CD8-positive, alpha-beta memory T cell (primary cell): ENCODE data around the gene PNKD. TPM values are rescaled to one million over a fixed set of nuclear protein-coding genes. Genes with fewer than 3 reads are reported as not detected.
A peak's percentile ranks its signal among the peaks of the same experiment; 100 is the strongest.

Source experiments
- CTCF ChIA-PET: fragments of 350-600 bp; sonication (Branson Sonifier 250); formaldehyde crosslinking; loops from one replicate; lab custom pipeline; 2021; ENCODE audit warnings: antibody characterized with exemption; lab: Charles Lee
- POLR2A ChIA-PET: fragments of 350-600 bp; sonication (Branson Sonifier 250); formaldehyde crosslinking; loops from one replicate; lab custom pipeline; 2021; ENCODE audit warnings: antibody characterized with exemption; lab: Charles Lee
- DNase-seq, 5 donors: peaks; one replicate each; pipeline versions ENCODE4 v3.0.0 to v3.0.0-alpha.2; 2020 to 2022; ENCODE audit warnings: mixed read lengths in 1 of 5
- H3K27ac ChIP-seq: one replicate; pipeline ENCODE4 v1.7.0; 2013; ENCODE audit warnings: low read depth, mild to moderate bottlenecking, low read length, moderate library complexity
- H3K27me3 ChIP-seq: 2 replicates; pipeline ENCODE4 v1.7.0; 2013; ENCODE audit warnings: low read length, mild to moderate bottlenecking; ENCODE audit not compliant: insufficient read depth, poor library complexity, severe bottlenecking
- H3K36me3 ChIP-seq: 2 replicates; pipeline ENCODE4 v1.7.0; 2013; ENCODE audit warnings: mild to moderate bottlenecking, low read length, moderate library complexity; ENCODE audit not compliant: insufficient read depth
- H3K4me1 ChIP-seq: 2 replicates; pipeline ENCODE4 v1.7.0; 2013; ENCODE audit warnings: mild to moderate bottlenecking, low read length, moderate library complexity; ENCODE audit not compliant: insufficient read depth
- H3K4me3 ChIP-seq: 2 replicates; pipeline ENCODE4 v1.7.0; 2013; ENCODE audit warnings: mild to moderate bottlenecking, low read length
- H3K9me3 ChIP-seq: 2 replicates; pipeline ENCODE4 v1.7.0; 2013; ENCODE audit warnings: mild to moderate bottlenecking, low read length
- H3K27ac Mint-ChIP-seq, 8 donors: one replicate each; pipeline ENCODE4 v1.8.0; 2020 to 2021; ENCODE audit warnings: mixed read lengths in 8 of 8, mild to moderate bottlenecking in 6 of 8, inconsistent platforms in 3 of 8, moderate library complexity in 3 of 8
- H3K27me3 Mint-ChIP-seq, 2 donors: one replicate each; pipeline ENCODE4 v1.8.0; 2020 to 2021; ENCODE audit warnings: mixed read lengths in 2 of 2, mild to moderate bottlenecking in 1 of 2, moderate library complexity in 1 of 2
- H3K36me3 Mint-ChIP-seq, 3 donors: one replicate each; pipeline ENCODE4 v1.8.0; 2020 to 2021; ENCODE audit warnings: mixed read lengths in 3 of 3, inconsistent platforms in 1 of 3, mild to moderate bottlenecking in 1 of 3
- H3K4me1 Mint-ChIP-seq, 3 donors: one replicate each; pipeline ENCODE4 v1.8.0; 2020 to 2021; ENCODE audit warnings: mixed read lengths in 3 of 3, inconsistent platforms in 1 of 3, mild to moderate bottlenecking in 1 of 3
- H3K4me3 Mint-ChIP-seq, 7 donors: one replicate each; pipeline ENCODE4 v1.8.0; 2020 to 2021; ENCODE audit warnings: mixed read lengths in 7 of 7, mild to moderate bottlenecking in 6 of 7, moderate library complexity in 4 of 7, inconsistent platforms in 2 of 7
- H3K9me3 Mint-ChIP-seq, 5 donors: one replicate each; pipeline ENCODE4 v1.8.0; 2020 to 2022; ENCODE audit warnings: mixed read lengths in 5 of 5, mild to moderate bottlenecking in 3 of 5, moderate library complexity in 2 of 5, inconsistent platforms in 1 of 5
- polyA plus RNA-seq: library from polyadenylated mRNA; unstranded; fragments of 300-500 nt; fragmentation: Illumina TruSeq; gene quantifications from one replicate; pipeline ENCODE4 v1.2.3, GENCODE V29; 2021
- total RNA-seq, 2 experiments: library from RNA; stranded (reverse); gene quantifications; one replicate each; pipeline ENCODE4 v1.2.3, GENCODE V29; 2021

PNKD gene
- total and polyA plus RNA-seq, 3 experiments from 2014 or later: 26.8 to 111 (median 31.6) TPM

DNA sequence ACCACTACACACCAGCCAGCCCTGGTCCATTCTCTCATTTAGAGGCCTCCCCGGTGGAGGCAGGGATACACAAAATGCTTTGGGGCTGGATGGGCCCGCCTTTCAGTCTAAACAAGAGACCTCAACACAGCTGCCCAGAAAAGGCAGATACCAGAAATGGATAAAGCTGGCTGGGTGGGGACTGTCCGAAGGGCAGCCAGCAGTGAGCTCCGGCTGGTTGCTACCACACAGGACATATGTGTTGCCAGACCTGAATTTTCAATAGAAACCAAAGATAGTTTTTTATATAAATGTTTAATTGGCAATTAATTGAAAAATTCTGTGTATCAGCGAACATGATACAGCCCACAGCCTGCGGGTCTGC is 8.1 kb upstream of the PNKD start:
- CTCF ChIA-PET: interaction anchor here (1.3 kb wide), 1 partner anchor 8 kb away, joined by 4 read pairs; the partner anchor contains the start of genes AAMP and PNKD
- POLR2A ChIA-PET: interaction anchor here (0.9 to 1.0 kb wide), 2 partner anchors 8 to 44 kb away, joined by 3 read pairs; no protein-coding TSS in a partner anchor
- no peak overlapping the region for H3K4me3 ChIP-seq

DNA sequence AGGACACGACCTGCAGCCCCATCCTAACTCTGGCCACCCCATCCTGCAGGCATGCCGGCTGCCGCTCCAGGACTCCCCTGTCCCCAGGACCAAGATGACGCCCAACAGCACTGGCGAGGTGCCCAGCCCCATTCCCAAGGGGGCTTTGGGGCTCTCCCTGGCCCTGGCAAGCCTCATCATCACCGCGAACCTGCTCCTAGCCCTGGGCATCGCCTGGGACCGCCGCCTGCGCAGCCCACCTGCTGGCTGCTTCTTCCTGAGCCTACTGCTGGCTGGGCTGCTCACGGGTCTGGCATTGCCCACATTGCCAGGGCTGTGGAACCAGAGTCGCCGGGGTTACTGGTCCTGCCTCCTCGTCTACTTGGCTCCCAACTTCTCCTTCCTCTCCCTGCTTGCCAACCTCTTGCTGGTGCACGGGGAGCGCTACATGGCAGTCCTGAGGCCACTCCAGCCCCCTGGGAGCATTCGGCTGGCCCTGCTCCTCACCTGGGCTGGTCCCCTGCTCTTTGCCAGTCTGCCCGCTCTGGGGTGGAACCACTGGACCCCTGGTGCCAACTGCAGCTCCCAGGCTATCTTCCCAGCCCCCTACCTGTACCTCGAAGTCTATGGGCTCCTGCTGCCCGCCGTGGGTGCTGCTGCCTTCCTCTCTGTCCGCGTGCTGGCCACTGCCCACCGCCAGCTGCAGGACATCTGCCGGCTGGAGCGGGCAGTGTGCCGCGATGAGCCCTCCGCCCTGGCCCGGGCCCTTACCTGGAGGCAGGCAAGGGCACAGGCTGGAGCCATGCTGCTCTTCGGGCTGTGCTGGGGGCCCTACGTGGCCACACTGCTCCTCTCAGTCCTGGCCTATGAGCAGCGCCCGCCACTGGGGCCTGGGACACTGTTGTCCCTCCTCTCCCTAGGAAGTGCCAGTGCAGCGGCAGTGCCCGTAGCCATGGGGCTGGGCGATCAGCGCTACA is 7.4 kb upstream of the PNKD start:
- H3K27ac ChIP-seq: no peak overlapping the region
- Mint-ChIP-seq H3K27ac (peak overlapping the region in 1 of 8 donors; percentile 74), H3K27me3 (no peaks in the 10 kb centered on the region), H3K4me1 (peaks cover 17 to 38% (median 20%) of the 10 kb centered on the region in 3 donors), H3K36me3 (peaks cover 0 to 50% (median 4%) of the 10 kb centered on the region in 3 donors), H3K9me3 (no peaks in the 10 kb centered on the region), H3K4me3 (no peak overlapping the region)
- H3K4me1 ChIP-seq: peaks cover under 1% of the 10 kb centered on the region
- no peaks in the 10 kb centered on the region for H3K9me3 ChIP-seq
- no peak for DNase-seq
- H3K4me3 ChIP-seq: no peak overlapping the region
- peaks cover 25% of the 10 kb centered on the region for H3K36me3 ChIP-seq
- H3K27me3 ChIP-seq: no peaks in the 10 kb centered on the region
- ChIA-PET CTCF (no interaction called here), POLR2A (no interaction called here)

More for the DNA sequence above, 8.1 kb upstream of the PNKD start:
- peaks cover 19 to 38% (median 22%) of the 10 kb centered on the region in 3 donors for H3K4me1 Mint-ChIP-seq
- DNase-seq: no peak
- H3K9me3 ChIP-seq: no peaks in the 10 kb centered on the region
- H3K4me3 Mint-ChIP-seq: no peak overlapping the region
- H3K27ac ChIP-seq: no peak overlapping the region
- H3K36me3 ChIP-seq: peaks cover 25% of the 10 kb centered on the region
- H3K4me1 ChIP-seq: peaks cover 8% of the 10 kb centered on the region
- H3K9me3 Mint-ChIP-seq: no peaks in the 10 kb centered on the region
- H3K36me3 Mint-ChIP-seq: peaks cover 0 to 44% (median 4%) of the 10 kb centered on the region in 3 donors
- H3K27me3 Mint-ChIP-seq: no peaks in the 10 kb centered on the region
- H3K27me3 ChIP-seq: no peaks in the 10 kb centered on the region
- peak overlapping the region in 1 of 8 donors; percentile 26 for H3K27ac Mint-ChIP-seq

DNA sequence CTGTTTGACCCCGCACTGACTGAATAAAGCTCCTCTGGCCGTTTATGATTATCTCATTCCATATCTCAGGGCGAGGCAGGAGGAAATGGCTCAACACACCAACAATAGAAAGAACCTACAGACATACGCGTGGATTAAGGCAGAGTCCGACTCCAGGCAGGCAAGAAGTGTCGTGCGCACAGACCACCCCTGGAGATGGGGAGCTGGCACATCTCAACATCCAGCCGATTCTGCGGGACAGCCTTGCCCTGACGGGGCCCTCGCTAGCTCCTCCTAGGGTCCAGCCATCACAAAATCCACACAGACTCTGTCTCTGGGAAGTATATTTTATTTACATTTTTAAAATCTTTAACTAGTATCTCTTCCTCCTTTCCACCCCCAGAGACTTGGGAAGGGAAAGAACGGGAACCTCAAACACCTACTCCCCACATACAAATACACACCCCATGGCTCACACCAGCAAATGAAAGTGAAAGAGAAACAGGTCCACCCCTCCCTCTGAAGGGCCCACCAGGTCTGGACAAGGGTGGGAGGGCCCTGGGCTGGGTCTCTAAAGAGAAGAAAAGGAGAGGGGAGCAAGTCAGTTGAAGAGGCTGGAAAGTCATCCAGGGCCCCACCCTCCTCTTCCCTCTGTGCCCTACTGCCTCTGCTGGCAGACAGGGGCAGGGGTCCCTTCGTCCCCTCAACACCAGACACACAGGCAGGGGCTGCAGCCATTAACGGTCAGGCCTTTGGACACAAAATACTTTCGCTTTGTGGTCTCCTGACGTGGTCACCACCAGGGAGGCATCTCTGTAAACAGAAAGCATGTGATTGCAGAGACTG is 6.3 kb upstream of the PNKD start:
- Histone ChIP-seq H3K4me3 (no peak overlapping the region), H3K36me3 (peaks cover 25% of the 10 kb centered on the region), H3K4me1 (peaks cover 2% of the 10 kb centered on the region), H3K27me3 (no peaks in the 10 kb centered on the region), H3K27ac (no peak overlapping the region), H3K9me3 (no peaks in the 10 kb centered on the region)
- DNase-seq: peak in 1 of 5 donors; percentile 45
- no peaks in the 10 kb centered on the region for H3K9me3 Mint-ChIP-seq
- peak overlapping the region in 4 of 8 donors; percentile 5 to 50 (median 31) for H3K27ac Mint-ChIP-seq
- ChIA-PET CTCF (no interaction called here), POLR2A (no interaction called here)
- peaks cover 0 to 51% (median 4%) of the 10 kb centered on the region in 3 donors for H3K36me3 Mint-ChIP-seq
- H3K4me3 Mint-ChIP-seq: peak overlapping the region in 1 of 7 donors; percentile 24
- H3K4me1 Mint-ChIP-seq: peaks cover 17 to 38% (median 22%) of the 10 kb centered on the region in 3 donors
- H3K27me3 Mint-ChIP-seq: no peaks in the 10 kb centered on the region

- Mint-ChIP-seq H3K36me3 (peaks cover 0 to 60% (median 4%) of the 10 kb centered on the region in 3 donors), H3K4me1 (peaks cover 21 to 40% (median 29%) of the 10 kb centered on the region in 3 donors), H3K4me3 (peak overlapping the region in 1 of 7 donors; percentile 13), H3K27me3 (no peaks in the 10 kb centered on the region), H3K9me3 (no peaks in the 10 kb centered on the region), H3K27ac (peak overlapping the region in 3 of 8 donors; percentile 12 to 70 (median 48))
- Histone ChIP-seq H3K4me3 (no peak overlapping the region), H3K27me3 (no peaks in the 10 kb centered on the region), H3K27ac (no peak overlapping the region), H3K36me3 (peaks cover 25% of the 10 kb centered on the region), H3K4me1 (peaks cover 6% of the 10 kb centered on the region), H3K9me3 (no peaks in the 10 kb centered on the region)
- no peak for DNase-seq
- POLR2A ChIA-PET: interaction anchor here (0.7 kb wide), 1 partner anchor 8 kb away, joined by 3 read pairs; no protein-coding TSS in a partner anchor
- CTCF ChIA-PET: no interaction called here
Measured at GRCh38 chr2:218264773-218265561, 5.4 kb upstream of the PNKD start.

GRCh38 chr2:218265626-218266025 is 4.7 kb upstream of the PNKD start:
- Mint-ChIP-seq H3K4me3 (peak overlapping the region in 1 of 7 donors; percentile 73), H3K9me3 (no peaks in the 10 kb centered on the region), H3K36me3 (peaks cover 0 to 65% (median 4%) of the 10 kb centered on the region in 3 donors), H3K4me1 (peaks cover 25 to 45% (median 33%) of the 10 kb centered on the region in 3 donors), H3K27me3 (no peaks in the 10 kb centered on the region), H3K27ac (peak overlapping the region in 2 of 8 donors; percentile 48 to 70)
- Histone ChIP-seq H3K4me3 (no peak overlapping the region), H3K36me3 (peaks cover 25% of the 10 kb centered on the region), H3K9me3 (no peaks in the 10 kb centered on the region), H3K27me3 (no peaks in the 10 kb centered on the region), H3K4me1 (peaks cover 7% of the 10 kb centered on the region), H3K27ac (no peak overlapping the region)
- no peak for DNase-seq
- POLR2A ChIA-PET: no interaction called here
- CTCF ChIA-PET: interaction anchor here (1.3 to 1.4 kb wide), 2 partner anchors 8 to 80 kb away, joined by 5 to 6 read pairs; no protein-coding TSS in a partner anchor

DNA sequence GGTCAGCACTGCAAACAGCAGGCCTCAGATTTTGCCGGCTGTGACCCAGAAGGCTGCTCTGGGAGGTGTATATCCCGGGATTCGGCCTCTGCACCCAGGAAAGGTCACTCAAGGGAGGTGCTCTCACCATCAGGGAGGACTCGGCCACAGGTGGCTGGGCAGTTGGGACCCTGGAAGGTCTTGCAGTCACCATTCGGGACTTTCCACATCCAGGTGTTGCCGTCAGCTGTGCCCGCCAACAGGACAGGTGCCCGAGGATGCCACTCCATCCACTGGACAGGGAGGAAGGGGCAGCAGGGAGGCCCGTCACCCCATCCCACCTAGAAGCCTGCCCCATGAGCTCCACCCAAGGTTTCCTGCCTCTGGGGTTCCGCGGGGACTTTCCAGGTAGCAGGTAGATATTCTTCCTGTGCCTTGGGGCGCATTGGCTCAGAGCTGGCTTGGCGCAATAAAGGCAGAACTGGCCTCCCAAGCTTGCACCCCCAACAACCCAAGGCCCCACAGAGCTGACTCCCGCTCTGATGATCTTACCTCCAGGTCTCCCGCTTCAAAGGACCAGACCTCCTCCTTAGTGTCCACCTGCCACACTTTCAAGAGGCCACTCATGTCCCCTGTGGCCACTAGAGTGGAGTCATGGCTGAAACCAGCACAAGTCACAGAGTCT is 3.9 kb upstream of the PNKD start:
- no peak for DNase-seq
- Mint-ChIP-seq H3K9me3 (no peaks in the 10 kb centered on the region), H3K4me1 (peaks cover 32 to 50% (median 41%) of the 10 kb centered on the region in 3 donors), H3K27ac (peak overlapping the region in 2 of 8 donors; percentile 7 to 66), H3K27me3 (no peaks in the 10 kb centered on the region), H3K36me3 (peaks cover 0 to 65% (median 4%) of the 10 kb centered on the region in 3 donors), H3K4me3 (peak overlapping the region in 1 of 7 donors; percentile 83)
- POLR2A ChIA-PET: no interaction called here
- no peaks in the 10 kb centered on the region for H3K9me3 ChIP-seq
- H3K4me1 ChIP-seq: peaks cover 15% of the 10 kb centered on the region
- no peak overlapping the region for H3K4me3 ChIP-seq
- H3K27ac ChIP-seq: no peak overlapping the region
- peaks cover 25% of the 10 kb centered on the region for H3K36me3 ChIP-seq
- CTCF ChIA-PET: interaction anchor here (1.2 to 1.4 kb wide), 3 partner anchors 9 to 81 kb away, joined by 3 to 6 read pairs (median 5); no protein-coding TSS in a partner anchor
- no peaks in the 10 kb centered on the region for H3K27me3 ChIP-seq
